Fibroblast of mammary gland (primary cell): ENCODE data around the gene ABHD12B.
"Not testable (repeated sequence)": the region's sequence is repeated elsewhere in the genome, so short reads cannot be mapped to it uniquely, and the experiment has no call there.

ENCODE experiments used
- DNase-seq: peaks from one replicate; pipeline ENCODE4 v3.0.0-alpha.2; 2010; ENCODE audit warnings: low read depth
- H3K4me3 ChIP-seq: 2 replicates; pipeline ENCODE4 v1.5.1; 2011; ENCODE audit warnings: low read depth, mild to moderate bottlenecking, low read length, moderate library complexity; ENCODE audit not compliant: control insufficient read depth
- TF ChIP-seq, protein P1 (sequence below): conservative IDR thresholded peaks from 2 replicates; pipeline ENCODE4 v1.5.1; 2011; ENCODE audit warnings: low read depth, low read length, inconsistent platforms; ENCODE audit not compliant: control insufficient read depth, insufficient read depth

The ABHD12B gene

GRCh38 chr14:50910495-50911420, 38.9 kb downstream of the ABHD12B start:
- TF ChIP-seq, protein P1, sequence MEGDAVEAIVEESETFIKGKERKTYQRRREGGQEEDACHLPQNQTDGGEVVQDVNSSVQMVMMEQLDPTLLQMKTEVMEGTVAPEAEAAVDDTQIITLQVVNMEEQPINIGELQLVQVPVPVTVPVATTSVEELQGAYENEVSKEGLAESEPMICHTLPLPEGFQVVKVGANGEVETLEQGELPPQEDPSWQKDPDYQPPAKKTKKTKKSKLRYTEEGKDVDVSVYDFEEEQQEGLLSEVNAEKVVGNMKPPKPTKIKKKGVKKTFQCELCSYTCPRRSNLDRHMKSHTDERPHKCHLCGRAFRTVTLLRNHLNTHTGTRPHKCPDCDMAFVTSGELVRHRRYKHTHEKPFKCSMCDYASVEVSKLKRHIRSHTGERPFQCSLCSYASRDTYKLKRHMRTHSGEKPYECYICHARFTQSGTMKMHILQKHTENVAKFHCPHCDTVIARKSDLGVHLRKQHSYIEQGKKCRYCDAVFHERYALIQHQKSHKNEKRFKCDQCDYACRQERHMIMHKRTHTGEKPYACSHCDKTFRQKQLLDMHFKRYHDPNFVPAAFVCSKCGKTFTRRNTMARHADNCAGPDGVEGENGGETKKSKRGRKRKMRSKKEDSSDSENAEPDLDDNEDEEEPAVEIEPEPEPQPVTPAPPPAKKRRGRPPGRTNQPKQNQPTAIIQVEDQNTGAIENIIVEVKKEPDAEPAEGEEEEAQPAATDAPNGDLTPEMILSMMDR: no peak
- no peak for DNase-seq
- no peak overlapping the region for H3K4me3 ChIP-seq

DNA sequence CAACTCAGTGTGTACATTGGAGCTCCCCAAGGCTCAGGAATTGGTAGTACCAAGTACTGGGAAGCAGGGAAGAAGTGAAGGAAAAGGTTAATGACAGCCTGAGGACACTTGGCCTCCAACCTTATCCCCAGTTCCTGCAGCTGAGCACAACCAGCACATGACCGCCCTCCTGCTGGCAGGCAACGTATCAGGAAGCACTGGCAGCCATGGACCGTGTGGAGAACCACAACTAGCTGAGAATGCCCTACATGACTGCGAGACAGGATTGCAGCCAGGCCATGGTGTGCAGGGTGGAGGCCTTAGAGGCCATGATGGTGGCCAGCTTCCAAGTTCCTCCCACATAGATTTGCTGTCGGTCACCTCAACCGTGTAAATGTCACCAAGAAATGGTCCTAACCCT, 45.6 kb downstream of the ABHD12B start:
- TF ChIP-seq, protein P1: no peak
- no peak overlapping the region for H3K4me3 ChIP-seq
- DNase-seq: no peak

- not testable (repeated sequence) for H3K4me3 ChIP-seq, DNase-seq
Measured at GRCh38 chr14:50919524-50919923, 47.7 kb downstream of the ABHD12B start.

DNA sequence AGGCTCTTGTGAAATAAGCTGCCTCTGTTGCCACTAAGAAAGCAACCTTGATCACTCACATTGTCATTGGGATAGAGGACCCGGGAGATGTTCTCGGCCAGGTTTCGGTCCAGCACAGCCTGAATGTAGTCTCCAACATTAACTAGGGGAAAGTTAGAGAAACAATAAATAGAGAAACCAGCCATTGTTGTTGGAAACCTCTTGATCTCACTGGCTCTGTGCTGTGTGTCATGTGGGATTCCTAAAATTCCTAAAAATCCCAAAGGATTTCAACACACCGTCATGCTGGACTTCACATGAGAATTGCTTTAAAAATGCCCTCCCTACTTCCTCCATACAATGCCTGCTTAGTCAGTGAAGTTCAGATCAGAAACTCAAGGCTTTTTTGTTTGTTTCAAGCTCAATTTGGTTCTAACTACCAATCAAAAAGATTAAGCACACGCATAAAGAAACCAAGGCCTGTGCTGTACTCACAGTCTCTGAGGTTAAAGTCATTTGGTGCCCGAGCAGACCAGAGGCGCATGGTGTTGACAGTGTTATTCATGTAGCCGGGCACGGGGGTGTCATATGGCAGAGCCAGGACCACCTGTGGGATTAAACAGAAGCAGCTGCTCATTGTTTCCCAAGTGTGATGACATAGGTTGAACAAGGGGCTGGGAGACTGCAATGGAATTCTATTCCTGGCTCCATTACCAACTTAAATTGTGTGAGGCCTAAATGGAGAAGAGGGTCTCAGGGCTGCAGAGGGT, 48.8 kb downstream of the ABHD12B start:
- TF ChIP-seq, protein P1: no peak
- DNase-seq: peak; percentile 89
- no peak overlapping the region for H3K4me3 ChIP-seq

DNA sequence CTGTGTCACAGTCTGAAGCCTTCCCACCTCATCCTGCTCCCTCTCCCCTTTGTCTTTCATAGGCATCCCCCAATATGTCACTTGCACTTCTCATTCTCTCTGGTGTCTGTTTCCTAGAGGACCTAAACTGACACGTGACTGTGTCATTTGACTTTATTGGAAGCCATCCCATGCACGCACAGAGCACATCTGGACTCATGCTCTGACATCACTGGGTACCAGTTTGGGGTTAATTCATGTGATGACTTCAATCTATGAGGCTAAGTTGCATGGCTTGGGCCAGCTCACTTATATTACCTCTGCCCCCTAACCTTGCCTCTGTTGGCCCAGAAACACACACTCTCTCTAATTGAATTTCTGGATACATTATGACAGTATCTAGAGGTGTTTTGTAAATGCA, 51.0 kb downstream of the ABHD12B start:
- TF ChIP-seq, protein P1: no peak
- H3K4me3 ChIP-seq: no peak overlapping the region
- peak; percentile 47 for DNase-seq

DNA sequence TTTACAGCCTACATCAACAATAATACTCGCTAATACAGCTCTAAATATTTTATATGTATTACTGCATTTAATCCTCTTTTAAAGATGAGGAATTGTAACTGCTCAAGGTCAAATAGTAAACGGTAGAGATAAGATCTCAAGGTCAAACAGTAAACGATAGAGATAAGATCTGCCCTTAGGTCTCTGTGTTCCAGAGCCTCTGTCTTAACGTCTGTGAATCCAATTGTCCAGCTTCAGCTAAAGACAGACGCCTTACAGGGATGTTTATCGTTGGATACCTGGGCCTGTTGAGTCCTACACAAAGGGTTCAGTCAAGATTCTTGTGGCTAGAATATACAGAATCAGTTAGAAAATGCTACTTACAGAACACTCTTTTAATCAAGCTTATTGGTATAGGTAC, 52.4 kb downstream of the ABHD12B start:
- H3K4me3 ChIP-seq: no peak overlapping the region
- no peak for DNase-seq
- TF ChIP-seq, protein P1: no peak

- TF ChIP-seq, protein P1: no peak
- DNase-seq: no peak
- H3K4me3 ChIP-seq: no peak overlapping the region
Measured at GRCh38 chr14:50924843-50925242, 53.0 kb downstream of the ABHD12B start.
